DOHH2 (cell line): ENCODE data around the gene PPP1R27.

Experiments
- EZH2phosphoT487 ChIP-seq: fragments of 200-600 bp; sonication (generic); IDR thresholded peaks from 2 replicates; pipeline ENCODE4 v1.6.1; 2017; ENCODE audit warnings: borderline replicate concordance, mild to moderate bottlenecking, antibody characterized with exemption, low read length, moderate library complexity, mixed read lengths
- TF ChIP-seq, protein P1 (sequence below): fragments of 200-600 bp; sonication (generic); IDR thresholded peaks from one replicate; pipeline ENCODE4 v1.5.1; 2014; ENCODE audit warnings: antibody characterized with exemption, mild to moderate bottlenecking, low read depth, low read length; ENCODE audit not compliant: poor library complexity, severe bottlenecking

GRCh38 chr17:81802856-81803643 is 31.8 kb downstream of the PPP1R27 start:
- TF ChIP-seq EZH2phosphoT487 = no peak
- TF ChIP-seq, protein P1, sequence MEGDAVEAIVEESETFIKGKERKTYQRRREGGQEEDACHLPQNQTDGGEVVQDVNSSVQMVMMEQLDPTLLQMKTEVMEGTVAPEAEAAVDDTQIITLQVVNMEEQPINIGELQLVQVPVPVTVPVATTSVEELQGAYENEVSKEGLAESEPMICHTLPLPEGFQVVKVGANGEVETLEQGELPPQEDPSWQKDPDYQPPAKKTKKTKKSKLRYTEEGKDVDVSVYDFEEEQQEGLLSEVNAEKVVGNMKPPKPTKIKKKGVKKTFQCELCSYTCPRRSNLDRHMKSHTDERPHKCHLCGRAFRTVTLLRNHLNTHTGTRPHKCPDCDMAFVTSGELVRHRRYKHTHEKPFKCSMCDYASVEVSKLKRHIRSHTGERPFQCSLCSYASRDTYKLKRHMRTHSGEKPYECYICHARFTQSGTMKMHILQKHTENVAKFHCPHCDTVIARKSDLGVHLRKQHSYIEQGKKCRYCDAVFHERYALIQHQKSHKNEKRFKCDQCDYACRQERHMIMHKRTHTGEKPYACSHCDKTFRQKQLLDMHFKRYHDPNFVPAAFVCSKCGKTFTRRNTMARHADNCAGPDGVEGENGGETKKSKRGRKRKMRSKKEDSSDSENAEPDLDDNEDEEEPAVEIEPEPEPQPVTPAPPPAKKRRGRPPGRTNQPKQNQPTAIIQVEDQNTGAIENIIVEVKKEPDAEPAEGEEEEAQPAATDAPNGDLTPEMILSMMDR = no peak
